Endothelial cell of umbilical vein (primary cell): Measurements from ENCODE around the gene CCS. TPM values are rescaled to one million over a fixed set of nuclear protein-coding genes. Genes with fewer than 3 reads are reported as not detected.
A peak's percentile ranks its signal among the peaks of the same experiment; 100 is the strongest.

ENCODE experiments used
- BruUV-seq: library from RNA; stranded (reverse); fragments of 400-500 nt; replicated peaks from 2 replicates; lab custom pipeline; 2021; lab: Mats Ljungman, UMichigan
- CTCF ChIA-PET: fragments of 300-600, 350-600 bp; sonication (Branson Sonifier 250); formaldehyde crosslinking; loops from one replicate; lab custom pipeline; 2021; ENCODE audit warnings: antibody characterized with exemption, inconsistent platforms; lab: Charles Lee
- POLR2A ChIA-PET: fragments of 300-600, 350-600 bp; sonication (Branson Sonifier 250); formaldehyde crosslinking; loops from one replicate; lab custom pipeline; 2021; ENCODE audit warnings: antibody characterized with exemption, inconsistent platforms; lab: Charles Lee
- DNase-seq: peaks from one replicate; pipeline ENCODE4 v3.0.0-alpha.2; 2011; ENCODE audit warnings: low read depth, low spot score
- FAIRE-seq: peaks from 2 replicates; lab custom pipeline; 2011; peaks lifted over from hg19 to GRCh38; lab: Jason Lieb, UNC
- H2AFZ ChIP-seq: 2 replicates; pipeline ENCODE4 v1.6.0; 2012; ENCODE audit warnings: low read depth, low read length, control low read depth, inconsistent platforms
- H3K27ac ChIP-seq: 2 replicates; pipeline ENCODE4 v1.5.1; 2011; ENCODE audit warnings: low read depth, mild to moderate bottlenecking, control low read depth, low read length, moderate library complexity; ENCODE audit not compliant: insufficient read depth
- H3K27me3 ChIP-seq, 2 experiments: 2 replicates each; pipeline versions ENCODE4 v1.6.0 to v1.6.1; 2011; ENCODE audit warnings: low read length in 2 of 2, mixed read lengths in 1 of 2; ENCODE audit not compliant: control insufficient read depth in 2 of 2, insufficient read depth in 2 of 2
- H3K36me3 ChIP-seq, 2 experiments: 2 replicates in 1 of 2; 3 replicates in 1 of 2; pipeline ENCODE4 v1.5.1; 2011; ENCODE audit warnings: low read length in 2 of 2, mild to moderate bottlenecking in 1 of 2, moderate library complexity in 1 of 2; ENCODE audit not compliant: control insufficient read depth in 2 of 2, insufficient read depth in 2 of 2; ENCODE audit errors: extremely low read depth in 1 of 2
- H3K4me1 ChIP-seq: 3 replicates; pipeline ENCODE4 v1.5.1; 2011; ENCODE audit warnings: mild to moderate bottlenecking, low read length; ENCODE audit not compliant: control insufficient read depth, insufficient read depth; ENCODE audit errors: extremely low read depth
- H3K4me2 ChIP-seq: 2 replicates; pipeline ENCODE4 v1.6.1; 2011; ENCODE audit warnings: low read length, control low read depth, mixed read lengths; ENCODE audit not compliant: insufficient read depth
- H3K4me3 ChIP-seq, 3 experiments: fragments of 200-600 bp in 1 of 3; sonication (generic), shearing (Covaris generic) in 1 of 3; replicated peaks in 1 of 3; 2 replicates each; pipeline ENCODE4 v1.5.1; 2011 to 2016; ENCODE audit warnings: control low read depth in 3 of 3, low read length in 3 of 3, mild to moderate bottlenecking in 2 of 3, inconsistent platforms in 1 of 3, low read depth in 1 of 3, moderate library complexity in 1 of 3; ENCODE audit not compliant: insufficient read depth in 1 of 3
- H3K79me2 ChIP-seq: 2 replicates; pipeline ENCODE4 v1.6.0; 2012; ENCODE audit warnings: low read length, inconsistent platforms; ENCODE audit not compliant: control insufficient read depth, insufficient read depth
- H3K9ac ChIP-seq: replicated peaks from 2 replicates; pipeline ENCODE3; 2011; ENCODE audit warnings: low read length, control low read depth; ENCODE audit not compliant: insufficient read depth; ENCODE audit errors: extremely low read depth
- H3K9me1 ChIP-seq: replicated peaks from 3 replicates; pipeline ENCODE4 v1.6.0; 2011; ENCODE audit warnings: mild to moderate bottlenecking, low read length; ENCODE audit not compliant: control insufficient read depth, insufficient read depth; ENCODE audit errors: extremely low read depth
- H3K9me3 ChIP-seq: replicated peaks from 2 replicates; pipeline ENCODE4 v1.5.1; 2012; ENCODE audit warnings: low read length, inconsistent platforms; ENCODE audit not compliant: control insufficient read depth, insufficient read depth
- H4K20me1 ChIP-seq: replicated peaks from 2 replicates; pipeline ENCODE3; 2011; ENCODE audit warnings: mild to moderate bottlenecking, low read length; ENCODE audit not compliant: control insufficient read depth, insufficient read depth; ENCODE audit errors: extremely low read depth
- EZH2 ChIP-seq: IDR thresholded peaks from 2 replicates; pipeline ENCODE4 v1.6.1; 2012; ENCODE audit warnings: borderline replicate concordance, low read depth, mild to moderate bottlenecking, moderate library complexity, low read length, inconsistent platforms; ENCODE audit not compliant: severe bottlenecking
- FOS ChIP-seq: IDR thresholded peaks from 2 replicates; pipeline ENCODE4 v1.6.1; 2011; ENCODE audit warnings: mild to moderate bottlenecking, low read length, moderate library complexity, borderline replicate concordance; ENCODE audit not compliant: insufficient read depth
- GATA2 ChIP-seq: IDR thresholded peaks from 2 replicates; pipeline ENCODE4 v1.7.0; 2011; ENCODE audit warnings: low read depth, mild to moderate bottlenecking, moderate library complexity, mixed read lengths, low read length; ENCODE audit not compliant: insufficient read length, insufficient read depth
- MYC ChIP-seq: IDR thresholded peaks from one replicate; pipeline ENCODE4 v1.6.1; 2011; ENCODE audit warnings: mild to moderate bottlenecking, low read depth, low read length
- POLR2A ChIP-seq: IDR thresholded peaks from 2 replicates; pipeline ENCODE4 v1.6.1; 2012; ENCODE audit warnings: low read depth, mild to moderate bottlenecking, control low read depth, low read length
- POLR2AphosphoS5 ChIP-seq: IDR thresholded peaks from 2 replicates; pipeline ENCODE4 v1.6.1; 2012; ENCODE audit warnings: low read depth, mild to moderate bottlenecking, control low read depth, low read length, moderate library complexity; ENCODE audit not compliant: insufficient read depth
- dilution Hi-C: fragments of 300-500 bp; cut with MboI; formaldehyde crosslinking; loops from one replicate; pipeline ENCODE4 v1.15.0; 2019; ENCODE audit warnings: low sequenced_read_pairs; ENCODE audit not compliant: extremely low pct_ligation_motif_present
- intact Hi-C: fragments of 100-400 bp; cut with micrococcal nuclease; formaldehyde crosslinking; loops from one replicate; pipeline ENCODE4 v1.10.0; 2022
- polyA plus RNA-seq, 4 experiments: library from polyadenylated mRNA; depleted of rRNA in 3 of 4; stranded (reverse) in 3 of 4; unstranded in 1 of 4; fragments of >200 nt; gene quantifications; 2 replicates each; pipeline versions ENCODE4 v1.2.1 to v1.2.3, GENCODE V29; 2011 to 2012; ENCODE audit warnings: missing spikeins in 1 of 4
- total RNA-seq: library from RNA; stranded (reverse); gene quantifications from 2 replicates; pipeline ENCODE4 v1.2.3, GENCODE V29; 2021
- TF ChIP-seq, protein P1 (sequence below), 2 donors: IDR thresholded peaks; 1 replicate in 1 of 2; 2 replicates in 1 of 2; pipeline ENCODE4 v1.5.1; 2011; ENCODE audit warnings: low read length in 2 of 2, mild to moderate bottlenecking in 2 of 2, moderate library complexity in 2 of 2, control low read depth in 1 of 2, inconsistent platforms in 1 of 2, low read depth in 1 of 2; ENCODE audit not compliant: insufficient read depth in 1 of 2; ENCODE audit errors: extremely low read depth in 1 of 2
- TF ChIP-seq, protein P2 (sequence below): IDR thresholded peaks from 2 replicates; pipeline ENCODE4 v1.6.1; 2011; ENCODE audit not compliant: insufficient read depth, insufficient read length

The CCS gene
- total and polyA plus RNA-seq, 2 donors (not counting 3 experiments of a cell fraction or from before 2014, with no cell fraction given) = 38.7 to 39.0 TPM

DNA sequence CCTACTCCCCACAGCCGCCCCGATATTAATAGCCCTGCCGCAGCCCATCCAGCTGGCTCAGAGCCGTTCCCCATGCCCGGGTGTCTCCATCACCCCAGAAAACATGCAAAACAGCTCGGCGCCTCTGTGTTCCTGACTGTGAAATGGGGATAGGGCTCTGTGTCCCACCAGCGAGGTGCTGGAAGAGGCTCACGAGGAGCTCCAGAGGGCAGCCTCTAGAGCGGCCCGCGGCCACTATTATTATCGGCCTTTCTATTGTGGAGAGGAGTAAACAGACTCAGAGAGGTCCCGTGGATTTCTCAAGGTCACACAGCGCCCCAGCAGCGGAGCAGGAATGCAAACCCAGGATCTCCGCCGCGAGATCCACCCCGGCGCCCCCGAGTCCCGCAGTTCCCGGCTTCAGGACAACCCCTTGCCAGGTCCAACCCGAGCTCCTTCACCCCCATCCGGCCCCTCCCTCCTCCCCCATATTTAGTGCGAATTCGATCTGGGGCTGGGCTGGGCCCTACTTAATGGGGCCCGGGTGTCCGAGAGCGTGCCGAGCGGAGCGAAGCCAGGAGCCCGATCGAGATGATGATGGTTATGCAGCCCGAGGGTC, 46.5 kb upstream of the CCS start, which contains the start of gene ACTN3:
Gene ACTN3 (plus strand): TSS at position 536 of the 598 bp plus-strand sequence. CDS start 35 bp downstream, at position 571.
- DNase-seq = no peak
- Histone ChIP-seq H3K27ac (peak within 1 kb of the TSS; percentile 62), H3K9me1 (no peaks in the 10 kb centered on the region), H3K4me2 (peak within 1 kb of the TSS; percentile 91), H2AFZ (peak within 1 kb of the TSS; percentile 93), H4K20me1 (no peaks in the 10 kb centered on the region), H3K4me3 (peak within 1 kb of the TSS; percentile 70 to 81 (median 78)), H3K9me3 (no peaks in the 10 kb centered on the region), H3K27me3 (no peaks in the 10 kb centered on the region), H3K9ac (peak within 1 kb of the TSS; percentile 85), H3K36me3 (peaks cover 0 to 6% of the 10 kb centered on the region in 2 experiments), H3K79me2 (peaks cover 5% of the 10 kb centered on the region), H3K4me1 (peaks cover 33% of the 10 kb centered on the region)
- ChIA-PET POLR2A (interaction anchor here (0.6 to 1.9 kb wide), 7 partner anchors 13 to 146 kb away, joined by 3 to 9 read pairs (median 4); partner anchors contain the start of genes RBM14, RBM4 and RBM4B), CTCF (interaction anchor here (0.7 to 2.2 kb wide), 6 partner anchors 9 to 132 kb away, joined by 3 to 25 read pairs (median 3); partner anchors contain the start of genes CTSF, MRPL11, RBM4 and RBM4B)
- dilution Hi-C loops (no loop called here), intact Hi-C loops (loop anchor here (1.0 to 2.0 kb wide), 2 partner anchors 66 to 70 kb away; partner anchors contain the start of genes DPP3 and RBM14)
- TF ChIP-seq, protein P1, sequence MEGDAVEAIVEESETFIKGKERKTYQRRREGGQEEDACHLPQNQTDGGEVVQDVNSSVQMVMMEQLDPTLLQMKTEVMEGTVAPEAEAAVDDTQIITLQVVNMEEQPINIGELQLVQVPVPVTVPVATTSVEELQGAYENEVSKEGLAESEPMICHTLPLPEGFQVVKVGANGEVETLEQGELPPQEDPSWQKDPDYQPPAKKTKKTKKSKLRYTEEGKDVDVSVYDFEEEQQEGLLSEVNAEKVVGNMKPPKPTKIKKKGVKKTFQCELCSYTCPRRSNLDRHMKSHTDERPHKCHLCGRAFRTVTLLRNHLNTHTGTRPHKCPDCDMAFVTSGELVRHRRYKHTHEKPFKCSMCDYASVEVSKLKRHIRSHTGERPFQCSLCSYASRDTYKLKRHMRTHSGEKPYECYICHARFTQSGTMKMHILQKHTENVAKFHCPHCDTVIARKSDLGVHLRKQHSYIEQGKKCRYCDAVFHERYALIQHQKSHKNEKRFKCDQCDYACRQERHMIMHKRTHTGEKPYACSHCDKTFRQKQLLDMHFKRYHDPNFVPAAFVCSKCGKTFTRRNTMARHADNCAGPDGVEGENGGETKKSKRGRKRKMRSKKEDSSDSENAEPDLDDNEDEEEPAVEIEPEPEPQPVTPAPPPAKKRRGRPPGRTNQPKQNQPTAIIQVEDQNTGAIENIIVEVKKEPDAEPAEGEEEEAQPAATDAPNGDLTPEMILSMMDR (IDR thresholded peaks at IDR 0.05; ENCODE audit: extremely low read depth in 1 of 2, insufficient read depth in 1 of 2, low read depth in 1 of 2, low read length in 2 of 2) = no peak
- TF ChIP-seq MYC (no peak), POLR2A (no peak), POLR2AphosphoS5 (no peak), FOS (no peak), GATA2 (no peak), EZH2 (no peak)
- TF ChIP-seq, protein P2, sequence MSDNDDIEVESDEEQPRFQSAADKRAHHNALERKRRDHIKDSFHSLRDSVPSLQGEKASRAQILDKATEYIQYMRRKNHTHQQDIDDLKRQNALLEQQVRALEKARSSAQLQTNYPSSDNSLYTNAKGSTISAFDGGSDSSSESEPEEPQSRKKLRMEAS = no peak
- no peak for FAIRE-seq
- BruUV-seq = no TSS peak
